HG03025 (cell line): ENCODE data around the gene PLEKHN1.
"Not testable (repeated sequence)": the region's sequence is repeated elsewhere in the genome, so short reads cannot be mapped to it uniquely, and the experiment has no call there.

Experiments
- ATAC-seq: cut with Tn5 transposase; IDR thresholded peaks from one replicate; pipeline ENCODE4 v1.9.1; 2021; ENCODE audit warnings: mild to moderate bottlenecking, moderate library complexity; ENCODE audit not compliant: unreplicated experiment, low FRiP score

The PLEKHN1 gene

DNA sequence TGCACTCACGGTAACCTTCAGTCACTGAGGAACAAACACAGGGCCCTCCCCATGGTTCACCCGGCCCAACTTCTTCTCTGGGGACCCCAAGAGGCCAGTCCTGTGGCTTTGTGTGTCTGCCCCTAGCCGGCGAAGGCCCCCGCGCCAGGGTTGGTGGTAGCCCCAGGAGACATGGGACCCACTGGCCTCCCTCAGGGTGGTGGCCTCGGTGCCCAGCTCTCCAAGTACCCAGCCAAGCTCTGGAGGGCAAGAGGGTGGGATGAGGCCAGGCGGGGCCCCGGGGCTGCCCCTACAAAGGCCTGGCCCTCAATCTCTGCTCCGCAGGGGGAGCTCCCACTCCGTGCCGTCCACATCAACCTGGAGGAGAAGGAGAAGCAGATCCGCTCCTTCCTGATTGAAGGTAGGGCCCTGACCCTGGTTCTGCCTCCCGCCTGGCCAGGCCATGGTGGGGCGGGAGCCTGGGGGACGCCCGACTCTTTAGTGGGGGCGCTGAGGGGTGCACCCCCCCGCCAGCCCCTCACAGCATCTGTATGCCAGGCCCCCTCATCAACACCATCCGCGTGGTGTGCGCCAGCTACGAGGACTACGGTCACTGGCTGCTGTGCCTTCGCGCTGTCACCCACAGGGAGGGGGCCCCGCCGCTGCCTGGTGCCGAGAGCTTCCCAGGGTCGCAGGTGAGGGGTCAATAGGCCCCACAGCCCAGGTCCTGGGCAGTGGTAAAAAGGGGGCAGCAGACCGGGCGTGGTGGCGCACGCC, 5.6 kb downstream of the PLEKHN1 start:
- ATAC-seq: no peak

DNA sequence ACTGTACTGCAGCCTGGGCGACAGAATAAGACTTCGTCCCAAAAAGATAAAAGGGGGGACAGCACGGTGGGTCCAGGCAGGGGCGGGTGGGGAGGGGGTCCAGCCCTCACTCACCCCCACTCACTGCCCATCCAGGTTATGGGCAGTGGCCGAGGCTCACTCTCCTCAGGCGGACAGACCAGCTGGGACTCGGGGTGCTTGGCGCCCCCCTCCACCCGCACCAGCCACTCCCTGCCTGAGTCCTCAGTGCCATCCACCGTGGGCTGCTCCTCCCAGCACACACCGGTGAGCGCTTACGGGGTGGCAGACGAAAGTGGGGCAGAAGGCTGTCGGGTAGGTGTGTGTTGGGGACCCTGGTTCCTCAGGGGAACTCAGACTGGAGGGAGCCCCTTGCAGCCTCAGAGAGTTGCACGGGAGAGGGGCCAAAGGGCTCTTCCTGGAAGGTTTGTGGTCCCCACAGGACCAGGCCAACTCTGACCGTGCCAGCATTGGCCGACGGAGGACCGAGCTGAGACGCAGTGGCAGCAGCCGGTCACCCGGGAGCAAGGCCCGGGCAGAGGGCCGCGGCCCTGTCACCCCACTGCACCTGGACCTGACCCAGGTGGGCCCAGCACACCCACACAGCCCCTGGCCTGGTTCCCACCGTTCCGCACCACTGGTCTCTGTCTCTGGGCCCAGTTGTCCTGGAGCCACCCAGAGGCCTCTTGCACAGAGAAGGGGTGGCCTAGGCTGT, 6.6 kb downstream of the PLEKHN1 start:
- ATAC-seq: no peak

DNA sequence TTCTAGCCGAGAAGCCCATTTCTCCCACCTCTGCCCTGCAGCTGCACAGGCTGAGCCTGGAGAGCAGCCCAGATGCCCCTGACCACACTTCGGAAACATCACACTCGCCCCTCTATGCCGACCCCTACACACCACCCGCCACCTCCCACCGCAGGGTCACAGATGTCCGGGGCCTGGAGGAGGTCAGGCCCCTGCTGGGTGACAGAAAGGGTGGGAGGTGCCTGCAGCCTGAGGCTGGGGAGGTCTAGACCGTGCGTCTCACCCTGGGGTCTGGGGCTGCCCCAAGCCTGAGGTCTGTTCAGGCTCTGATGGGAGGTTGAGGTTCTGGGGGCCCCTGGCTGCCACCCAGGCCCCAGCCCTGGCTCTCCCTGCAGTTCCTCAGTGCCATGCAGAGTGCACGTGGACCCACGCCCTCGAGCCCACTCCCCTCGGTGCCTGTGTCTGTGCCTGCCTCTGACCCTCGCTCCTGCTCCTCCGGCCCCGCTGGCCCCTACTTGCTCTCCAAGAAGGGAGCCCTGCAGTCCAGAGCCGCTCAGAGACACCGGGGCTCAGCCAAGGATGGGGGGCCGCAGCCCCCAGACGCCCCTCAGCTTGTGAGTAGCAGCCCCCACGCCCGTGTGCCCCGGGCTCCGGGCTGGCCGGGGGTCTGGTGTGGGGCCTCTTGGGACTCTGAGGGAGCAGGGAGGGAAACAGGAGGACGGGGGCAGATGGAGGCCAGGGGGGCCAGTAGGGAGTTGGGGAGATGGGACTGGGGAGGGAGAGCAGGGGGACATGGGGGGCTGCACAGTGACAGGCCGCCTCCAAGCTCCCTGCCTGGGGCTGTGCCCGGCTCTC, 7.4 kb downstream of the PLEKHN1 start:
- no peak for ATAC-seq

DNA sequence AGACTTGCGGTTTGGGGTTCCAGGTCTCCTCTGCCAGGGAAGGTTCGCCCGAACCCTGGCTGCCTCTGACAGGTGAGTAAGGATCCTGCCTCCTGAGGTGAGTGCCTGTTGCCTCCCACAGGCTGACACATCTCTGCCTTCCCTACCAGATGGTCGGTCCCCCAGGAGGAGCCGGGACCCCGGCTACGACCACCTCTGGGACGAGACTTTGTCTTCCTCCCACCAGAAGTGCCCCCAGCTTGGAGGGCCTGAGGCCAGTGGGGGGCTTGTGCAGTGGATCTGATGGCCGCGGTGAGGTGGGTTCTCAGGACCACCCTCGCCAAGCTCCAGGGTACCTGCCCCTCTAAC, 8.0 kb downstream of the PLEKHN1 start:
- no peak for ATAC-seq

DNA sequence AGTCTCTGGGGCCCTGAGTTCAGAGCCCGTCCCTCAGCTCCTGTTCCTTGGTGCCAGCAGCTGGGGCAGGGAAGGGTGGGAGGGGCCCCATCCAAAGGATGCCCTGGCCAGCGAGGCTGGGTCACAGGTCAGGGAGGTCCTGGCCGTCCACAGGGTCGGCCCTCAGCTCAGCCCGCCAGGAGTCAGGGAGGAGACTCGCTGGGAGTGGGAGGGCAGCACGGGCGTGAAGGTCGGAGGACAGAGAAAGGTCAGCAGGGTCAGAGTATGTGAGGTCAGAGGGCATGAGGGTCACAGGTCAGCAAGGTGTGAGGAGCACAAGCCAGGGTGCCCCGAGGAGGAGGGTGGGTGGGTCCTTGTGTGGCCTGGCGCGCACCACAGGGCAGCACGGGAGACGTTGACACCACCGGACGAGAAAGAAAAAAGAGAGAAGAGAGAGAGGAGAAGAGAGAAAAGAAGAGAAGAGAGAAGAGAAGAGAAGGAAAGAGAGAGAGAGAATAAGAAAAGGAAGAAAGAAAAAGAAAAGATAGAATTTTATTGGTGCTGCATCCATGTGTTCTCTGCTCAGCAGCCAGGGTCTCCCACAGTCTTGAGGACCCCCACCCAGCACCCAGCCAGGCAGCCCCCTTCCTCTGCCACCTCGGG, 8.5 kb downstream of the PLEKHN1 start:
- no peak for ATAC-seq

DNA sequence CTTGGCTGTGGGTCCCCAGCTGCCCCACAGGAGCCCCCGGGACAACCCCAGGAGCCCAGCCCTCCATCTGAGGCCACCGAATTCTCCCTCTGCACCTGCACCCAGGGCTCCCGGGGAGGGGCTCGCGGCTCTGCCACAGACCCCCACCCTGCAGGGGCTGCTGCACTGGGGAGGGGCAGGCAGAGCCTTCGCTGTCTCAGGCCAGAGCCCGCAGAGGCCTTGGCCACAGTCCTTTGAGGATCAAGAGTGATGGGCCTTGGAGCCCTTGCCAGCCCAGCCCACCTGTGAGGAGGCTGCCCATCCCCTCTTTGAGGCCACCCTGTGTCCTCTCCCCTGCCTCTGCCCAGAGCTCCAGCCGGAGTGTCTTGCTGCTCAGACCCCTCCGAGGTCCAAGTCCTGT, 9.1 kb downstream of the PLEKHN1 start:
- ATAC-seq: no peak

DNA sequence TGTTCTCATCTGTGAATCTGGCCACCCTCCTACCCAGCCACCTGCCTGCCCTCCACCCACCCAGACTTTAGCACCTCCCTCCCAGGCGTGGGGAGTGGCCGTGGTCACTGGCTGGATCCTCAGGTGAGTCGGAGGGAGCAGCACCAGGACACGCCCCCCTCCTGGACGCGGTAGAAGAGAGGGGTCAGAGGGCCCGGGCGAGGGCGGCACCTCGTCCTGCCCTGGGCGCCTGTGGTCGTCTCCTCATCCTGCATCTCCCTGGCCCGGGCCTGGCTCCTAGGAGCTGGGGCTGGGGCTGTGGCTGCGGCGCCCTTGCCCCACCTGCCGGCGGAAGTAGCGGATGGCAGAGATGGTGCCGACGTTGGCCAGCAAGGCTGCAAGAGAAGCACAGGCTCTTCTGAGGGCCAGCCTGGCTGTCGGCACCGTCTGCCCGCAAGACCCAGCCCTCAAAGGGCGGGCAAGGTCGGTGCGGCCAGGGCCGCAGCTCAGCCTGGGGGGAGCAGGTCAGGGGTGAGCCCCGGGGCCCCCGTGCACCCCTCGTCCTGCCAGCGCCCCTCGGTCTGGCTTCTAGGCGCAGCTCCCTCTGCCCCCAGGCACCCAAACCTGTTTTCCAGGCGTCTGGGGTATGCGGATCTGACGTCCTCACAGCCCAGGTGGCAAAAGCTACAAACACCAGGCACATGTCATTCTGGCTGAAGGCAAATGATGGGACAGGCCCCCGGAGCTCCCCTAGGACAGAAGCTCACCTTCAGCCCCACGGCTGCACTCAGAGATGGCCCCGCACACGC, 9.8 kb downstream of the PLEKHN1 start:
- ATAC-seq: no peak

DNA sequence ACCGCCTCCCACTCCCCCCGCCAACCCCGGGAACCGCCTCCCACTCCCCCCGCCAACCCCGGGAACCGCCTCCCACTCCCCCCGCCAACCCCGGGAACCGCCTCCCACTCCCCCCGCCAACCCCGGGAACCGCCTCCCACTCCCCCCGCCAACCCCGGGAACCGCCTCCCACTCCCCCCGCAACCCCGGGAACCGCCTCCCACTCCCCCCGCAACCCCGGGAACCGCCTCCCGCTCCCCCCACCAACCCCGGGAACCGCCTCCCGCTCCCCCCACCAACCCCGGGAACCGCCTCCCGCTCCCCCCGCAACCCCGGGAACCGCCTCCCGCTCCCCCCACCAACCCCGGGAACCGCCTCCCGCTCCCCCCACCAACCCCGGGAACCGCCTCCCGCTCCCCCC, 10.5 kb downstream of the PLEKHN1 start:
- not testable (repeated sequence) for ATAC-seq

DNA sequence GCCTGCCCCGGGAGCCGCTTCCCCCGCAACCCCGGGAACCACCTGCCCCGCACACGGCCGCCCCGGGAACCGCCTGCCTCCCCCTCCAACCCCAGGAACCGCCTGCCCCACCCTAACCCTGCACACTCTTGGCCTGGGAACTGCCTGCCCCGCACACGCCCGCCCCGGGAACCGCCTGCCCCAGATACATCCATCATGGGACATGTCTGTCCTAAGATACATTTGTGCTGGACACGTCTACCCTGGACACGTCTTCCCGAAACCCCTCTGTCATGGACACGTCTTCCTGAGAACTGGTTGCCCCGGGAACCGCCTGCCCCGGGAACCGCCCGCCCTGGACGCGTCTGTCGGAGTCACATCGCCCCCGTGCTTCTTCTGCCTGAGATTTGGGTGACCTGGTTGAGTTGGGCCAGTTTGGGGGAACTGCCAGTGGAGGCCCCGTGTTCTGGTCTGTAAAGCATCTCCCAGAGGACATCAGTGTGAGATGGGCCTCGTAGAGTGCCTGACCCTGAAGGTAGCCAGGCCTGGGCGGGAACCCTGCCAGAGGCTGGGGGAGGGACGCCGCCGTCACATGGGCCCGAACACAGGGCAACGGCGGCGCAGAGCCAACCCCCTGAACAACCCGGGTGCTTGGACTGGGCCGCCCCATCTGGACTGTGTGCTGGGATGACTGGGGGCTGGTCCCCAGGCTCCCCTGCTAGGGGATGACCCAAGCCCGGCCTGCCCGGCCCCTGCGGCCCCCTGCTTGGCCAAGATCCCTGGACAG, 12.0 kb downstream of the PLEKHN1 start:
- ATAC-seq: no peak

DNA sequence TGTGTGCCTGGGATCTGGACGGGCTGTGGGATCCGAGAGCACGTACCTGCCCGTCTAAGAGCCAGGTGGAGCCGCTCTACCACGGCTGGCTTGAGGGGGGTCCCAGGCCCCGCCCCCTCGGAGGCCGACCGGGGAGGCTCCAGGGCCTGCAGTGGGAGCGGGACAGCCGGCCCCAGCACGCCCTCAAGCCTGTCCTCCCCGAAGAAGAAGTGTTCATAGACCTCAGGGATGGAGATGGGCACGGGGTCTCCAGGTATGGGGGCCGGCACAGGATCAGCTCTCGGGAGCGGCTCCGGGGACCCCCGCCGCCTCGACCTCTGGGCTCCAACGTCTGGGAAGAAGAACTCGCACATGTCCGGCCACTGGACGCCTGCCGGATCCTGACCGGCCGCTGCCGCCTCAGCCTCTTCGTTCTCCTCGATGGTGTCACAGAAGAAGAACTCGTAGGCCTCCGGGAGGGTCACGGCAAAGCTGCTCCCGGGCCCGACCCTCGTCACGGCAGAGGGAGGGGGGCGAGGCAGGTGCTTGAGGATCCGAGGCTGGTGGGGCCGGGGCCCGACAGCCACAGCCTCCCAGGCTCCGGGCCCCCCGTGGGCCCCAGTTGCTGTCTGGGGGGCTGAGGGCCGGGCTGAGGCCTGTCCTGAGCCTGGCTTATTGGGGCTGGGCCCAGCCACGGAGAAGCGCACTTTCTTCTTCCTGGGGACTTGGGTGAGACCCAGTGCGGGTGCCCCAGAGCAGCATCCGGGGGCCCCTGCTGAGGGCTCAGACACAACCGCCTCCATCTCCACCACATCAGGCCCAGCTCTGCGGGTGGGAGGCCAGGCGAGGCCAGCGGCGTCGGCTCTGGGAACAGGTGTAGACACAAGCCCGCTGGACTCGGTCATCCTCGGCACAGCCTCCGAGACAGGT, 12.8 kb downstream of the PLEKHN1 start:
- no peak for ATAC-seq

DNA sequence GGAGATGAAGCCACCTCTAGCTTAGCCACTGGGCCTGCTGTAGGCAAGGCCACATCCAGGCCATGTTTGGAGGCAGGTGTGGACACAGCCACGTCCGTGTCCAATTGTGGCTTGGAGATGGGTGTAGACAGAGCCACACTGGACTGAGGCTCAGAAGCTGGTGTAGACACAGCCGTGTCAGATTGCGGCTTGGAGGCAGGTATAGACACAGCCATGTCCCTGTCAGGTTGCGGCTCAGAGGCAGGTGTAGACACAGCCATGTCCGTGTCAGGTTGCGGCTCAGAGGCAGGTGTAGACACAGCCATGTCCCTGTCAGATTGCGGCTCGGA, 13.4 kb downstream of the PLEKHN1 start:
- ATAC-seq: no peak

DNA sequence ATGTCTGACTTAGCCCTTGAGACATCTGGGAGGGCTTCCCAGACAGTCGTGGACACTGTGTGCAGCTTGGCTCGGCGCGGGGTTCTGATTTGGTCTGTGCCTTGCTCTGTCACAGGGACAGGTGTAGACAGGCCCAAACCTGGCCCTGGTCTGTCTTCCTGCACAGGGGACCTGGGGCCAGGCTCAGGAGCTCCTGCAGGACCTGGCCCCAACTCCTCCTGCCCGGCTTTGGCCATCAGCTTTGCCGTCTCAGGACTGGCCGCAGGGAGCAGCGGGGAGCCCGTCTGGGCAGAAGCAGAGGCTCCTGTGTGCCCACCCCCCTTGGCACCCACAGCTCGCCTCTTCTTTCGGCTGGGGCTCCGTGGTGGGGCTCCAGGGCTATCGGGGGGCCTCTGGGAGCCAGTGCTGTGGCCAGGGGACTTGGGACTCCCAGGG, 13.9 kb downstream of the PLEKHN1 start:
- no peak for ATAC-seq

DNA sequence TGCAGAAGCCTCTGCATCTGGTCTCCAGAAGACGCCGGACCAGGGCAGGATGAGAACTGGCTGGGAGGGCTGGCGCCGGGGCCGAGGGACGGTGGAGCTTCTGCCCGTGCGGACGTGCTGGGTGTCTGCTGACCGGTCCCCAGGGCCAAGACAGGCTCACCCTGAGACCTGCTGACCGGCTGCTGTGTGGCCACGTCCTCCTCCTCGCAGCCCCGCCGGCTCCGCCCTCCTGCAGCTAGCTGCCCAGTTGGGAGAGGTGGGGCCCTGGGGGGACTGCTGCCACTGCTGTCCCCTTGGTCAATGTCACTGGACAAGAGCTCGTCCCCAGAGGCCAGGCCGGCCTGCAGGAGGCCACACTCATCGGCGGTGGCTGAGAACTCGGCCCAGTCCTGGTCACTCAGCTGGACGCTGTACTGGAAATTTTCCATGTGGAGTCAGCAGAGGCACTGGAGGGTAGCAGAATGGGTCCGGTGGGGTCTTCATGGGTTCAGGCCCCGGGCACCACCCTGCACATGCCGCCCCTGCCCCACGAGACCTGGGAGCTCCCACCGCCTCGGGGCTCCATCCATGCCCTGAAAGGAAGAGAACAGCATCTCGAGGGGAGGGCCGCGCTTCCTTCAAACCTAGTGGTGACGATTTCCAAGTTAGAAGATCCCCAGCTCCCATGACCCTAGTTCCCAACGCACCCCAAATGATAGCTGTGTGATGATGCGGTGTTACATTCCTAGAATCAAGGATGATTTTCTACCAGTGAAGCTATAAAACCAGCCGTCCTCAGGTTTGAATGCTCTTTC, 14.5 kb downstream of the PLEKHN1 start:
- ATAC-seq: no peak

DNA sequence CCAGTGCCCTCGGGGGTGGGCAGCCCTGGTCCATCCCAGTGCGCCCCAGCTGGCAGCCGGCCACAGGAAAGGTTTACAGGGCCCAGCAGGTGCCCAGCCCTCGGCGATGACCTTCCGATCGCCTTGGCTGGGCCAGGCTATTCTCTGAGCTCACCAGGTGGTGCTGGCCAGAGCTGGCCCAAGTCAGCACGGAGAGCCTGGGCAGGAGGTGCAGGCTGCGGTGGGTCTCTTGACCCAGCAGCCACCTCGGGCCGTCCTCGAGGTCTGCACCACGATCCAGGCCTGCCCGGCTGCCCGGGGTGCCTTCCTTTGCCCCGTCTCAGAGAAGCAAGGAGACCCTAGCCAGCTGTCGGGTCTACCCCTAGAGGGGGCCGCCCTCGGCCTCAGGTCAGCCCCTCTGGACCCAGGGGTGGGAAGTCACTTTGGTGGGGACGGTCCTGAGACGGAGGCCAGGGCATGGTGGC, 15.2 kb downstream of the PLEKHN1 start:
- no peak for ATAC-seq

DNA sequence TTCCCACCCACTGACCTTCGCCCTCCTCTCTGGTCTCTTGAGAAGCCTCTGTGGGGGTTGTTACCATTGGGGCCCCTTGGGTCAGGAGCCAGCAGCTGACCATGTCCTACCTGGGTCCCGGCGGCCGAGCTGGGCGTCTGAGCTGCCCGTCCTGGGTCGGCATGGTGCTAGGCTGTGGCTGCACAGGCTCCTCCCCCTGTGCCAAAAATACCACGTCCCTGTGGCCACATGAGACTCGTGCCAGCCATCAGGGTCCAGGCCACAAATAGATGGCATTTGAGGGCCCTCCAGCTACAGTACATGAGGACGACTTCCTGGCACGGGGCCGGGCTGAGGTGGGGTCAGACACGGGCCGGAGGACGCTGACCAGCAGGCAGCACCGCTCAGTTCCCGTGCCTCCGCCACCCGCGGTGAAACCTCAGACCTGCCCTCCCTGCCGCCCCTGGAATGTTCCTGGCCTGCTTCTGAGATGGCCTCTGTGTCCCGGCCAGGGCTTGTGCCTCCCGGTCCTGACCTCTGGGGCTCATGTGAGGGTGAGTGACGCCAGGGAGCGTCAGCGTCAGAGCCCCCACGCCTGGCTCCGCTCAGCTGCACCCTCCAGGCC, 15.8 kb downstream of the PLEKHN1 start, which contains the start of gene PERM1:
Gene PERM1 (minus strand): TSS at position 139 of the 604 bp plus-strand sequence. CDS start 1,064 bp downstream, outside the sequence.
- no peak for ATAC-seq

DNA sequence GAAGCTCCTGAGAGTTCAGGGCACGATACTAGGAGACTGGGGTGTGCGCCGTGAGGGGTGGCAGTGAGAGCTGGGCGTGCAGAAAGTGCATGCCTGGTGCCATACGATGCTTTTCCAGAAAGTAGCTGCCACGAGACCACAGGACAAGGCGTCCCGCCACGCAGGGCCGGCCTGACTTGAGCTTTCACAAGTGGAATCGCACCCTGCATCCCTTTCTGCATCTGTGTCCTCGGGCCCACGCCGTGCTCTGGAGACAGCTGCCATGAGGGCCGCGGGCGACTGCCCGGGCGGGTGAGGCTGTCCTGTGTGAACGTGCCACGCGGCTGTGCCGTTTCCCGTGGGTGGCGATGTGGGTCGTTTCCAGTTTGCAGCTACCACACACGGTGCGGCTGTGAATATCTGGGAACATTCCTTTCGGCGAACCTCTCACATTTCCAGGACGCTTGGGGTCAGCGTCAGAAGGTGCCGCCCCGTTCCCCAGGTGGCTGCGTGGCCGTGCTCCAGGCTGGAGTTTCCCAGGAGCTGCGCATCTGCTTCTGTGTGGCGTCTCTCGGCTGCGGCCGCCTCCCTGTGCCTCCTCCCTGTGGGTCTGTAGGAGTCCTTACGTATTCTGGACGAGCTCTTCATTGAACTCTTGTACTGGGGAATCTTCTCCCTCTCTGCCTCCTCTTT, 16.6 kb downstream of the PLEKHN1 start:
- no peak for ATAC-seq
